HG02885 (cell line): ENCODE measurements around the gene TSPEAR.

ENCODE experiments used
- ATAC-seq: cut with Tn5 transposase; IDR thresholded peaks from one replicate; pipeline ENCODE4 v1.9.1; 2021; ENCODE audit warnings: mild to moderate bottlenecking; ENCODE audit not compliant: unreplicated experiment, poor library complexity

Gene TSPEAR

GRCh38 chr21:44742418-44743153 lies 31.2 kb upstream of the TSPEAR start:
- ATAC-seq, result no peak

- no peak for ATAC-seq
Observed at GRCh38 chr21:44741921-44742320, 30.5 kb upstream of the TSPEAR start.

DNA sequence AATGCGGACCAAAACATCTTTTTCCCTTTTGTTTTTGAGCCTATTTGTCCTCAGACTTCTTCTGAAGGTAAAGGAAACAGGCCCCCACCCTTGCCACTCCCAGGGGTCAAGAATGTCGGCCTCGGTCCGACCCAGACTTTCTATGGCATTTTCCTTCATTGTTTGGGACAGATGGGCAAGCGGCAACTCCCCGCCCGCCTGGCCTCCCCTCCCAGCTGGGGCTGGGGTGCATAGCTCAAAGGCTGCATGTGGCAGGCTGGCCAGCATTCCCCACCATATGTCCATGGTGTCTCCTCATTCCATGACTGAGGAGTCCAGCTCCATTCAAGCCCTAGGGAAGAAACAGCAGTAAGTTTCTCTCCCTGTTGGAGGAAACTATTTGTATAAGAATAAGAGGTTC lies 29.4 kb upstream of the TSPEAR start:
- no peak for ATAC-seq

DNA sequence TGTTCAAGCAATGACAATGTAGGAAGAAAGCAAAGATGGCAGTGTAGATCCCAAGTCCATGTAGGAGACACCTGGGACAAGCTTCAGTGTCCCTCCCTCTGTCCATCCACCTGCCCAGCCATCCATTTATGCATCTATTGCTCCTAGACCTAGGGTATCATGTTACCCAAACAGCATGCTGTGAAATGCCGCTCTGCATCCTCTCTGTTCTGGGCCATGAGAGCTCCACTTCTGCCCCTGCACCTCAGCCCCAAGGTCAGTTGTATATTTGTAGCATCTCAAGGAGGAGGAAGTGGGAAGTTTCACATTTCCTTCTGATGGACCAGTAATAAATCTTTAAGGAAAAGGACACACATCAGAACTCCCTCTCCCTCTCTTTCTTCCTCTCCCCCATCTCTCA lies 27.9 kb upstream of the TSPEAR start:
- ATAC-seq, result no peak

GRCh38 chr21:44738621-44739020 lies 27.2 kb upstream of the TSPEAR start:
- ATAC-seq, result no peak

DNA sequence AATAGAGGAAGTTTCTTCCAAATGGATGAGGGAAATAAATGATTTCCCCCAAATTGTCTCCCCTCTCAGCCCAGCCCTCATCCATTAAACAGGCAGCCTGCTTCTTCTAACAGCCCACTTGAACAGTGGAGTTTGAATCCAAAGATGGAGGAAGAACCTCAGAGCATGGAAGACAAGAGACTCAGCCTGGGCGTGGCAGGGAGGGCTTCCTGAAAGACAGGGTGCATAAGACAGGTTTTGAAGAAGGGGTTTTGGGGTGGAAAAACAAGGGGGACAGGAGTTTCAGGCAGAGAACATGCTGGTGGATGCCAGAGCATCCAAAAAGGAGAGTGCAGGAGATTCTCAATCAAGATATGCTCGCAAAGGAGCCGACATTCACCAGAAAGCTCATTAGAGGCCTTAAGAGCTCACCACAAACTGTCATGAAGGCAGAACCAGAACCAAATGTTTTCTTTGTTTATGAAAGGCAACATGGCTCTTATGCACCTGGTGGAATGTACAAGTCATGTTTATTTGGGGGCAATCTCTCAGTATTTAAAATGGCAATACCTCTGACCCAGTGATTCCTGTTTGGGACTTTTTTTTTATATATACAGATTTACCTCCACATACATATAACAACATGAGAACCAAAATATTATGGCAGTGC lies 26.5 kb upstream of the TSPEAR start:
- ATAC-seq, result no peak

DNA sequence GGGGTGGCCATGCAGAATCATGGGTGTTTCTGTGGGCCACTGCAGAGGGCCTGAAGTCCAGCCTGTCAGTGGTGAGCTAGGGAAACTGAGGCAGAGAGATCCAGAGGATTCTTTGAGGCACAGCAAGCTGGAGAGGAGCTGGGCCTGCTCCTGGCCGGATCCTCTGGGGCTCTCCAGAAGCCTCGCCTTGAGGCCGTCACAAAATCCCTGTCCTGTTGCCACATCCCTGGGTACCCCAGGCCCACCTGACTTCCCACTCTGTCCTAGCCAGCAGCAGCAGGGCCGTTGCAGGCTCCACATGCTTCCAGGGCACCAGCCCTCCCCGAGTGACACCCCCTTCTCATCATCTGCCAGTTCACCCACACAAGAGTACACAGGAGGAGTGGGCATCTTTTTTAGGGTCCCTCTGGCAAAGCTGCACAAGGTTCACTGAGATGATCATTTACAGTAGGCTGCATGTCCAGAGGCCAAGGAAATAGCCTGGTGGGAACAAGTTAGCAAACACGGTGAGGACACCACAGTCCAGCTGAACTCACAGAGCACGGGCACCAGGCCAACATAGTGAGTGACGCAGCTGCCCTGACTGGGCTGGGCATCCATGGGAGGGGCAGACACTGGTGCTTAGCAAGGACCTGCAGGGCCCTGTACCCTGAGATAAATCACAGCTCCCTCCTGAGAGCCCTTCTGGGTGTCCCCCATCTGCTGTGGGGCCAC lies 25.1 kb upstream of the TSPEAR start:
- no peak for ATAC-seq

DNA sequence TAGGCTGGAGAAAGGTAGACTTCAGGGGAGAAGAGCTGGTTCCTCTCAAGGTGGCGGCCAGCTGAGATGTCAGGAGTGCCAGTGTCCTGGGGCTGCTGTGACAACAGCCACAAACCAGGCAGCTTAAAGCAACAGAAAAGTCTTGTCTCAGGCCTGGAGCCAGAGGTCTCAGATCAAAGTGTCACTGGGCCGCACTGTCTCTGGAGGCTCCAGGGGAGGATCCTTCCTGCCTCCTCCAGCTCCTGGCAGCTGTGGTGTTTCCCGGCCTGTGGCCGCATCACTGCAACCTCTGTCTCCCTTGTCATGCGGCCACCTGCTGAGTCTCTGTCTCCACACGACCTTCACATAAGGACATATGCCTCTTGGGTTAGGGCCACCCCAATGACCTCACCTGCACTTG lies 24.4 kb upstream of the TSPEAR start:
- ATAC-seq, result no peak

DNA sequence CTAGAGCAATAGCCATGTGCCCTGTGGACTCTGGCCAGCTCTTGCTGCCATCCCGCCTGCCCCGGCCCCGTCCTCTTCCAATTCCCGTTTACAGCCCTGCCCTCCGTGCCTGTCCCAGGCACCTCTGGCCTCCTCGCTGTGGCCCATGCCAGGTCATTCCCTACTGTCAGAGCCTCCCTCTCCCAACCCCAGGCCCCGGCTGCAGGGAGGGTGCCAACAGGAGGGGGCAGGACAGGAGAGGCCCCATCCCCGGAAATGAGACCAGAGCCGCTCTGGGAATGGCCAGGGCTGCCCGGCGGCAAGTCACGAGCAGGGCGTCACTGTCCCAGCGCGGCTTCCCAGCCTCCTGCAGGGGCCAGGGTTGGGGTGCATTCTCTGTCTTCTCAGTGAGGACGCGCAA lies 23.5 kb upstream of the TSPEAR start:
- no peak for ATAC-seq

DNA sequence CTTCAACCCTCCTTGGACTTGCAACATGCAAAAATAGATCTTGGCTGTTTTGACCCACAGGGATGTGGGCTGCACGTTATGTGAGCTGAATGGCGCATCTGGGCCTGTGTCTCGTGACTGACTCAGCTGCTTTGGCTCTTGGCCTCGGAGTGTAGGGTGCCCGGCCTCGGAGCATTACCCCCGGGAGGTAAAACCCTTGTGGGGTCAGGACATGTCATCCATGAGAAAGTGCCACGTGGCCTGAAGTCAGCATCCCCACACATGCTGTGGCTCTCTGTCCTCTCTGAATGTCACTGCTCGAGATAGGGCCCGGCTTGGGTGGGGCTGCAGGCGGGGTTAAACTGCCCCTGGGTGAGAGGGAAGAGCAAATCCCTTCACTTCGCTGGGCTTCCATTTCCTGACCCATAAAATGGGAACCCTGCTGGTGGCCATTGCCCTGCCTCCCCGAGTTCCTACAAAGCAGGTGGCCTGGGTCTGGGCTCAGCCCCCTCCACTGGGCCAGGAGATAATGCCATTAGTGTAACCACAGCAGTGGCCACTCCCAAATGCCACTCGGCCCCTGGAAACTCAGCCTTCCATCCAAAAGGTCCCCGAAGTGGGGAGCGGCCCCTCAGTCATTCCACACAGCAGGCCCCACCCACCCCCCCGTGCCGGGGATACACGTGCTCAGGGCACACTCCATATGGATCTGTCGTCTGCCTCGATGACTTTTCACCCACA lies 22.8 kb upstream of the TSPEAR start:
- no peak for ATAC-seq

DNA sequence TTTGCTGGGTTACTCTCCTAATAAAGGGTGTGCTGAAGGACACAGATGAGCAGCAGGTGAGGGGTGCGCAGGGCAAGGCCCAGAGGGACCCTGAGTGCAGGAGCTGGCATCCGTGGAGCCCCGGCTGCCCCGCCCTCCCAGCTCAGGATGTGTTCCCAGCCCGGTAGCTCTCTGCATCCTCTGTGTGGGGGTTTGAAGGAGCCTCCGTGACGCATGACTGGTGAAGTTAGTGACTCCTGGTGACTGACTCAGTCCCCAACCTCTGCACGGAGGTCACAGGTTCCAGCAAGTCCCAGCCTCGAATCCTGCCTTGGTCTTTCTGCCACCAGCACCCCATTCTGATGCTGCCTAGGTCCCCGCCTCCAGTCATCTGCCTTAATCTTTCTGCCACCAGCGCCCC lies 21.6 kb upstream of the TSPEAR start:
- ATAC-seq, result no peak

DNA sequence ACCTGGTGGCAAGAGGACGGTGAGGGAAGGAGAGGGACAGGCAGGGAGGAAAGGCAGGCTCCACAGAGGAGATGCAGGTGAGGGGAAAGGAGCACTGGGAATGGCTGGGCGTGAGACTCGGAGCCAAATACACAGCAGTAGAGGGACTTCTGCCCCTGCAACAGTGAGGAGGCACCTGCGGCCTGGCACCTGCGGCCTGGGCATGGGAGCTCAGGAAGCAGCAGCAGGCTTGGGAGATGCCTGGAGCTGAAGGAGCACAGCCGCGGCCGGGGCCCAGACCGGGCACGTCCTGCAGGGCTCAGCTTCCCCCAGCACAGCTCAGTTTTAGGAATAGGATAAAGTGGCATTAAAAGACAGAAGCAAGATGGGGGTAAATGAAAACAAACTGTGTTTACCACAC lies 20.9 kb upstream of the TSPEAR start:
- ATAC-seq, result no peak

GRCh38 chr21:44730951-44731579 lies 19.7 kb upstream of the TSPEAR start:
- no peak for ATAC-seq

GRCh38 chr21:44730028-44730395 lies 18.6 kb upstream of the TSPEAR start:
- ATAC-seq, result no peak

DNA sequence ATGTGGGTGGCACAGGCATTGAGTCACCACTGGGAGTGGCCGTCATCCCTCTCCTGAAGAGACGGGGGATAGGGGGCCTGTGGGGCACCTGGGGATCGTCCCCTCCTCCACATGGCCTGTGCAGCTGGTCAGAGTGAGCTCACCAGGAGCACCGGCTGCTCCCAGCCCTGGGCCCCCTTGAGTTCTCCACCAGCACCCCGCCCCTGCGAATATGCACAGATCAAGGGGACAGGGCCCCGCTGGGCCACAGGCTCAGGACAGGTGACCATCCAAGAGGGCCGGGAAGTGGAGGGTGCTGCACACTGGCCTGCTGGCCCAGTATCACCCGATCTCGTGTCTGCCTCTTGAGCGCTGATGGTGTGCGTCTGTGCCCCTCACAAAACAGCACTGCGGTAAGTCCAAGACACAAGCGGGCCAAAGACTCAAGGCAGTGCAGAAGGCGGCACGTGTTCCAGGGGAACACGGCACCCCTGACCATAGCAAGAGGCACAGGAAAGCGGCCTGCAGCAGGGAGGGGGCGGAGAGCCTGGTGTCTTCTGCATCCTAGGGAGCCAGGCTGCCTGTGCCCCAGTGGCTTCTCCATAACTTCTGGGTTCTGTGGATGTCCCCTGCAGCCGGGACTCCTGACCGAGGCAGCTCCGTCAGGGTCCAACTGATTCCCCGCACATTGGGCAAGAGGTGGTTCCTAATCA lies 18.1 kb upstream of the TSPEAR start:
- ATAC-seq, result no peak

- no peak for ATAC-seq
Observed at GRCh38 chr21:44728716-44729115, 17.3 kb upstream of the TSPEAR start.

DNA sequence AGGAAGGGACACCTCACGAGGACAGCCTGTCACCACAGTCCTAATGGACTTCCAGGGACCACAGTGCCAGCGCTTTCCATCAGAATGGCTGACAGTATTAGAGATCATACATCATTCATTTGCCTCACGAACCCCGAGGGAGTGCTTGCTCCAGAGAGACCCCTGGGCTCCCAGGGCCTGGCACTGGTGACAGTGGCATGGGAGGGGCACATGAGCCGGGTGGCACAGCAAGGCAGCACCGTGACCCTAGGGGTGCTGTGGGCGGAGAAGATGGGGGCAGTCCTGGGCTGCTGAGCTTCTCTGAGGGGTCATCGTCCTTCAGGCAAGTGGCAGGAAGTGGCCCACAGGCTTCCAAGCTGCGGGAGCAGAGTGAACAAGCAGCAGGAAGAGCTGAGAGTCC lies 16.4 kb upstream of the TSPEAR start:
- ATAC-seq, result no peak

GRCh38 chr21:44727321-44727720 lies 15.9 kb upstream of the TSPEAR start:
- ATAC-seq, result no peak

DNA sequence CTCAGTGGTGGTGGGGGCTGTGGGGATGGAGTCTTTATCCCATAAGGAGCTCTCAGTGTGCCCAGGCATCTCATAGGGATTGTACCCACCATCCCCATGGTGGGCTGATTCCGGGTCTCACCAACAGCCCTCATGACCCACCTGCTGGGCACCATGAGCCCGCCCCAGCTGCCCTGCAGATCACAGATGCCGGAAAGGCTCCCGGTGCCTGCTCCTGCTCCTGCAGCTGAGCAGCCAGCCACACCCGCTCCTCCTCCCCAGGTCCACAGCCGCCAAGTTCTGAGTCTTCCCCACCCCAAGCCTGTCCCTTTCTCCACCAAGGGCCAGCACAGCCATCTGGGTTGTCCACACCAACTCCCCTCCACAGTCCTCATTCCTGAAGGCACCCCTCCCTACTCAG lies 15.5 kb upstream of the TSPEAR start:
- ATAC-seq, result no peak

DNA sequence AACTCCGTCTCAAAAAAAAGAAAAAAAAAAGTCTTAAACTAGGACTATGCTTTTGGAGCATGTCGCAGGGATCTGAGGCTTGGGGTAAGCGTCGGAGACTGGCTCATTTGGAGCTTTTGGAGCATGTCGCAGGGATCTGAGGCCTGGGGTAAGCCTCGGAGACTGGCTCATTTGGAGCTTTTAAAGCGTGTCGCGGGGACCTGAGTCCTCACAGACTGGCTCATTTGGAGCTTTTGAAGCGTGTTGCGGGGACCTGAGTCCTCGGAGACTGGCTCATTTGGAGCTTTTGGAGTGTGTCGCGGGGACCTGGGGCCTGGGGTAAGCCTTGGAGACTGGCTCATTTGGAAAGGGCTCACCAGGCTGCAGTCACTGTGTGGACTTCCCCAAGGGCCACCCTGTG lies 13.6 kb upstream of the TSPEAR start:
- no peak for ATAC-seq
